Astrocyte (in vitro differentiated cells and primary cell): ENCODE results near the gene TXLNG. TPM values are rescaled to one million over a fixed set of nuclear protein-coding genes. Genes with fewer than 3 reads are reported as not detected.

ENCODE experiments used
- DNase-seq: peaks from one replicate; pipeline ENCODE4 v3.0.0-alpha.2; 2010; ENCODE audit warnings: low read depth
- FAIRE-seq: peaks from 2 replicates; lab custom pipeline; 2011; peaks lifted over from hg19 to GRCh38; lab: Jason Lieb, UNC
- H2AFZ ChIP-seq: 2 replicates; pipeline ENCODE4 v1.6.0; 2012; ENCODE audit warnings: low read depth, low read length, inconsistent platforms
- H3K27ac ChIP-seq: 2 replicates; pipeline ENCODE4 v1.5.1; 2011; ENCODE audit warnings: low read depth, low read length, inconsistent platforms
- H3K27me3 ChIP-seq: 2 replicates; pipeline ENCODE4 v1.6.0; 2011; ENCODE audit warnings: low read length, inconsistent platforms; ENCODE audit not compliant: insufficient read depth
- H3K36me3 ChIP-seq: 2 replicates; pipeline ENCODE4 v1.5.1; 2011; ENCODE audit warnings: low read length, inconsistent platforms; ENCODE audit not compliant: insufficient read depth
- H3K4me1 ChIP-seq: 2 replicates; pipeline ENCODE4 v1.5.1; 2011; ENCODE audit warnings: low read length, inconsistent platforms; ENCODE audit not compliant: insufficient read depth
- H3K4me2 ChIP-seq: 2 replicates; pipeline ENCODE4 v1.6.0; 2012; ENCODE audit warnings: low read length, inconsistent platforms
- H3K4me3 ChIP-seq: 2 replicates; pipeline ENCODE4 v1.5.1; 2011; ENCODE audit warnings: low read depth, mild to moderate bottlenecking, low read length, inconsistent platforms; ENCODE audit not compliant: insufficient read depth
- H3K79me2 ChIP-seq: 2 replicates; pipeline ENCODE4 v1.6.0; 2012; ENCODE audit warnings: mild to moderate bottlenecking, low read length, inconsistent platforms; ENCODE audit not compliant: insufficient read depth
- H3K9ac ChIP-seq: 2 replicates; pipeline ENCODE4 v1.6.0; 2012; ENCODE audit warnings: mild to moderate bottlenecking, low read length, inconsistent platforms
- H3K9me3 ChIP-seq: 2 replicates; pipeline ENCODE4 v1.5.1; 2012; ENCODE audit warnings: low read depth, mild to moderate bottlenecking, low read length, inconsistent platforms; ENCODE audit not compliant: insufficient read depth
- H4K20me1 ChIP-seq: 2 replicates; pipeline ENCODE4 v1.6.0; 2012; ENCODE audit warnings: low read length, inconsistent platforms; ENCODE audit not compliant: insufficient read depth
- H3K27ac Mint-ChIP-seq: one replicate; pipeline ENCODE4 v1.8.0; 2021; ENCODE audit warnings: mild to moderate bottlenecking, mixed read lengths; ENCODE audit not compliant: unreplicated experiment
- H3K27me3 Mint-ChIP-seq: one replicate; pipeline ENCODE4 v1.8.0; 2021; ENCODE audit warnings: low read depth, mixed read lengths; ENCODE audit not compliant: unreplicated experiment
- H3K36me3 Mint-ChIP-seq: one replicate; pipeline ENCODE4 v1.8.0; 2021; ENCODE audit warnings: low read depth, mixed read lengths; ENCODE audit not compliant: unreplicated experiment
- H3K4me1 Mint-ChIP-seq: one replicate; pipeline ENCODE4 v1.8.0; 2021; ENCODE audit warnings: low read depth, mixed read lengths; ENCODE audit not compliant: unreplicated experiment
- H3K4me3 Mint-ChIP-seq: one replicate; pipeline ENCODE4 v1.8.0; 2021; ENCODE audit warnings: mild to moderate bottlenecking, moderate library complexity, mixed read lengths; ENCODE audit not compliant: unreplicated experiment
- H3K9me3 Mint-ChIP-seq: one replicate; pipeline ENCODE4 v1.8.0; 2021; ENCODE audit warnings: mild to moderate bottlenecking, mixed read lengths; ENCODE audit not compliant: unreplicated experiment
- CTCF ChIP-seq: IDR thresholded peaks from 2 replicates; pipeline ENCODE4 v1.5.1; 2011; ENCODE audit warnings: low read depth, mild to moderate bottlenecking, inconsistent platforms, low read length, moderate library complexity; ENCODE audit not compliant: insufficient read depth
- EZH2 ChIP-seq: IDR thresholded peaks from 2 replicates; pipeline ENCODE4 v1.6.1; 2012; ENCODE audit warnings: mild to moderate bottlenecking, low read length, inconsistent platforms; ENCODE audit not compliant: insufficient read depth
- total RNA-seq: library from RNA; stranded (reverse); gene quantifications from 2 replicates; pipeline ENCODE4 v1.2.1, GENCODE V29; 2021

Gene TXLNG
- total RNA-seq, 1 donor from 2014 or later, result 9.8 TPM

GRCh38 chrX:16772460-16772859, 13.8 kb upstream of the TXLNG start:
- Histone ChIP-seq H3K4me2 (no peak overlapping the region), H3K4me1 (peaks cover 6% of the 10 kb centered on the region), H3K9ac (no peak overlapping the region), H4K20me1 (no peaks in the 10 kb centered on the region), H2AFZ (peak overlapping the region; percentile 69), H3K9me3 (no peaks in the 10 kb centered on the region), H3K36me3 (no peaks in the 10 kb centered on the region), H3K4me3 (no peak overlapping the region), H3K27me3 (no peaks in the 10 kb centered on the region), H3K79me2 (no peaks in the 10 kb centered on the region), H3K27ac (no peak overlapping the region)
- Mint-ChIP-seq H3K4me1 (peaks cover 4% of the 10 kb centered on the region), H3K9me3 (no peaks in the 10 kb centered on the region), H3K36me3 (no peaks in the 10 kb centered on the region), H3K4me3 (no peak overlapping the region), H3K27me3 (no peaks in the 10 kb centered on the region), H3K27ac (no peak overlapping the region)
- DNase-seq (no peak), FAIRE-seq (no peak)
- no peak for TF ChIP-seq EZH2
- TF ChIP-seq CTCF, result no peak

GRCh38 chrX:16774746-16775145, 11.5 kb upstream of the TXLNG start:
- H3K4me1 Mint-ChIP-seq, result peaks cover 4% of the 10 kb centered on the region

More at GRCh38 chrX:16774746-16775145, 11.5 kb upstream of the TXLNG start:
- FAIRE-seq, result no peak
- Histone ChIP-seq H2AFZ (no peak overlapping the region), H3K27me3 (no peaks in the 10 kb centered on the region), H3K4me2 (no peak overlapping the region), H3K36me3 (no peaks in the 10 kb centered on the region), H4K20me1 (no peaks in the 10 kb centered on the region), H3K27ac (no peak overlapping the region), H3K9ac (no peak overlapping the region), H3K79me2 (no peaks in the 10 kb centered on the region), H3K9me3 (no peaks in the 10 kb centered on the region), H3K4me1 (peaks cover 6% of the 10 kb centered on the region), H3K4me3 (no peak overlapping the region)
- DNase-seq, result no peak
- H3K27ac Mint-ChIP-seq, result no peak overlapping the region
- no peaks in the 10 kb centered on the region for H3K9me3 Mint-ChIP-seq
- no peaks in the 10 kb centered on the region for H3K36me3 Mint-ChIP-seq
- no peak overlapping the region for H3K4me3 Mint-ChIP-seq
- TF ChIP-seq EZH2 (no peak), CTCF (no peak)
- no peaks in the 10 kb centered on the region for H3K27me3 Mint-ChIP-seq
